GM12873 (cell line): ENCODE measurements around the gene SLC25A38.

Source experiments
- TF ChIP-seq, protein P1 (sequence below): IDR thresholded peaks from 2 replicates; pipeline ENCODE4 v1.5.1; 2012; ENCODE audit warnings: low read depth, mild to moderate bottlenecking, moderate library complexity, low read length, control low read depth; ENCODE audit not compliant: insufficient read depth; ENCODE audit errors: missing control alignments

Gene SLC25A38

DNA sequence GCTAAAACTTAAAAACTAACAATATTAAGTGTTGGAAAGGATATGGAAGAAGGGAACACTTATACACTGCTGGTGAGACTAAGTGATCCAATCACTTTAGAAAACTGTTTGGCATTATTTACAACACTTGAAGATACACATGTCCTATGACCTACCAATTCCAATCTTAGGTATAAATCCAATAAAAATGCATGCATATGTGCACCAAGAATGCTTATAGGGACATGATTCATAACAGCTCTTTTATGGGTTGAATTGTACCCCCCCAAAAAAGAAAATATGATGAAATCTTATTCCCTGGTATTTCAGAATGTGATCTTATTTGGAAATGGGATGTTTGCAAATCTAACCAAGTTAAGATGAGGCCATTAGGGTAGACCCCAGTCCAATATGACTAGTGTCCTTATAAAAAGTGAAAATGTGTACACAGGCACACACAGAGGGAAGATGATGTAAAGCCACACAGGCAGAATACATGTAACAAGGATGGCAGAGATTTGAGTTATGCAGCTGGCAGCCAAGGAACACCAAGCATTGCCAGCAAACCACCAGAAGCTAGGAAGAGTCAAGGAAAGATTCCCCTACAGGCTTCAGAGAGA, 38.3 kb upstream of the SLC25A38 start:
- TF ChIP-seq, protein P1, sequence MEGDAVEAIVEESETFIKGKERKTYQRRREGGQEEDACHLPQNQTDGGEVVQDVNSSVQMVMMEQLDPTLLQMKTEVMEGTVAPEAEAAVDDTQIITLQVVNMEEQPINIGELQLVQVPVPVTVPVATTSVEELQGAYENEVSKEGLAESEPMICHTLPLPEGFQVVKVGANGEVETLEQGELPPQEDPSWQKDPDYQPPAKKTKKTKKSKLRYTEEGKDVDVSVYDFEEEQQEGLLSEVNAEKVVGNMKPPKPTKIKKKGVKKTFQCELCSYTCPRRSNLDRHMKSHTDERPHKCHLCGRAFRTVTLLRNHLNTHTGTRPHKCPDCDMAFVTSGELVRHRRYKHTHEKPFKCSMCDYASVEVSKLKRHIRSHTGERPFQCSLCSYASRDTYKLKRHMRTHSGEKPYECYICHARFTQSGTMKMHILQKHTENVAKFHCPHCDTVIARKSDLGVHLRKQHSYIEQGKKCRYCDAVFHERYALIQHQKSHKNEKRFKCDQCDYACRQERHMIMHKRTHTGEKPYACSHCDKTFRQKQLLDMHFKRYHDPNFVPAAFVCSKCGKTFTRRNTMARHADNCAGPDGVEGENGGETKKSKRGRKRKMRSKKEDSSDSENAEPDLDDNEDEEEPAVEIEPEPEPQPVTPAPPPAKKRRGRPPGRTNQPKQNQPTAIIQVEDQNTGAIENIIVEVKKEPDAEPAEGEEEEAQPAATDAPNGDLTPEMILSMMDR = no peak

DNA sequence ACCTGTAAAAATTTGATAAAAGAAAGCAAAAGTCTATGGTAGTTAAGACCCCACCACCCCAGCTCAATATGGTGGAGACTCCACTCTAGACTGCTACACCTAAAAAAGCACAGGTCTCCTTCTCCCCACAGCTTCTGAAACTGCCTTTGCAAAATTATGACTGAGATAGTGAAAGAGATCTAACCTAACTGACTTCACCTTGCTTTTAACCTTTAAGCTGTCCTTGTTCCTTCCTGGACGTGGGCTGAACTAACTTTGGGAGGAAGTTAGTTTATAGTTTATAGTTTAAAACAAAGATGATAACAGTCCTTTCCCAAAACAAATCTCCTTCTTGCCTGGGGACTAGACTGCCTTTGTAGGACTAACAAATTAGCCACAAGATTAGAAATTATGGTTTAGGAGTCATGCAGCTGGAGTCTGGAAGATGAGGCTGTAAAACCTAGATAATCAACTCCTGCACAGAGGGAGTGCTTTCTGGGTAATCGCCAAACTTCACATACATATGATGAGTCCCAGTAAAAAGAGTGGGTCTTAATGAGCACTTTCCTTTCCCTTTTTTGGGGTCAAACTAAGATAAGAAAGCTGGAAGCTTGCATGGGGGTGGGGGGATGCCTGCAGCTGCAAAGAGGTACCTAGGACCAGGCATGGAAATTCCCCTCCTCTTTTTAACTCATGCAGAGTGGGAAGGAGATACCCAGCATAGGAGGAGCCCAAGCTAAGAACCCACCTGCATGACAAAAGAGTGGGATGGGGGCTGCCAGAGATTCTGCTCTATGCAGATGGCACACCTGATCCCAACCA, 36.2 kb upstream of the SLC25A38 start:
- TF ChIP-seq, protein P1 = no peak

DNA sequence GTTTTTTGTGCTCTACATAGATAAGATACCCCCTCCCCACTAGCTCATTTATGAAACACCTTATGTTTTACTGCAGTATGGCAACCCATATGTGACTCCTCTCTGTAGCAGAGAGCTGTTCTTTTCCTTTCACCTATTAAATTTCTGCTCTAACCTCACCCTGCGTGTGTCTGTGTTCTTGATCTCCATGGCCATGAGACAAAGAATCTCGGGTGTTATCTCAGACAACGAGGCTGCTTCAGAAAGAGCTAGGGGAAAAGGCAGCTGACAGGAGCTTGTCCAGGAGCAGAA, 35.6 kb upstream of the SLC25A38 start:
- TF ChIP-seq, protein P1 = no peak

DNA sequence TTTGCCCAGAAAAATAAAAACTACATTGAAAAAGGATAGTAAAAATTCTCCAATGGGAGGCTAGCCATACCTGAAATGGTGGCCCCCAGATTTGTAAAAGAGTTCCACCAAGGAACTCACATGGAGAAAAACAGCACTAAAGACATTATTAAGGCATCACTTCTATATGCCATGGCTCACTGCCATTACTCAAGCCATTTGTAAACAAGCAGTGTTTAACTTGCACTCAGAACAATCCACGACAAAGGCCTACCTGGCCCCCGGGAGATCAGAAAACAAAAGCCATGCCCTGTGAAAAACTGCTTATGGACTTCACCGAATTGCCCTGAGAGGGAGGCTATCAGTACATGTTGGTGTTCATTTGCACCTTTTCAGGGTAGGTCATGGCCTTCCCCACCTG, 34.1 kb upstream of the SLC25A38 start:
- TF ChIP-seq, protein P1 = no peak

DNA sequence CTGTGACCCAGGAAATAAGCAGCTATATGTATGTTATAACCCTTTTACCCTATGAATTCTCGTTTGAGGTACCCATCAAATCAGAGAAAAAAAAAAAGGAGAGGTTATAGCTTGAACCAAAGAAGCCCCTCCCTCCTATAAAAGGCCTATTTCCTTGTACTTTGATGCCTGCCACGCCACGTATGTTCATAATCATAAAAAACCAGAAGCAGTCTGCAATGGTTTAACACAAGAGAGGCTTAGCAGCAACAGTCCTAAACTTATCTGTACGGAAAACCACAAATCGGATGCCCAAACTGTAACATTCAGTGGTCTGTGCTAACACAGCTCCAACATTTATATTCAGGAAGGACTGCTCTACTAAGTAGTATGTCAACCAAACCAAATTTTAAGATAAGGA, 32.5 kb upstream of the SLC25A38 start:
- TF ChIP-seq, protein P1 = no peak

DNA sequence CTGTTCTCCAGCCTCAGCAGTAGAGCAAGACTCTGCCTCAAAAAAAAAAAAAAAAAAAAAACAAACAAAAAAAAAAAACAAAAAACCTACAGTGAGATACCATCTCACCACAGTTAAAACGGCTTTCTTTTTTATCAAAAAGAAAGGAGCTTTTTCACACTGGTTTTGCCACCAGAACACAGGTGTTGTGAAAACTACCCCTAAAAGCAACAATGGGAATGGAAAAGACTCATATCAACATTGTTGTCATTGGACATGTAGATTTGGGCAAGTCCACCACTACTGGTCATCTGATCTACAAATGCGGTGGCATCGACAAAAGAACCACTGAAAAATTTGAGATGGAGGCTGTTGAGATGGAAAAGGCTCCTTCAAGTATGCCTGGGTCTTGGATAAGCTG, 24.8 kb upstream of the SLC25A38 start:
- TF ChIP-seq, protein P1 = no peak

DNA sequence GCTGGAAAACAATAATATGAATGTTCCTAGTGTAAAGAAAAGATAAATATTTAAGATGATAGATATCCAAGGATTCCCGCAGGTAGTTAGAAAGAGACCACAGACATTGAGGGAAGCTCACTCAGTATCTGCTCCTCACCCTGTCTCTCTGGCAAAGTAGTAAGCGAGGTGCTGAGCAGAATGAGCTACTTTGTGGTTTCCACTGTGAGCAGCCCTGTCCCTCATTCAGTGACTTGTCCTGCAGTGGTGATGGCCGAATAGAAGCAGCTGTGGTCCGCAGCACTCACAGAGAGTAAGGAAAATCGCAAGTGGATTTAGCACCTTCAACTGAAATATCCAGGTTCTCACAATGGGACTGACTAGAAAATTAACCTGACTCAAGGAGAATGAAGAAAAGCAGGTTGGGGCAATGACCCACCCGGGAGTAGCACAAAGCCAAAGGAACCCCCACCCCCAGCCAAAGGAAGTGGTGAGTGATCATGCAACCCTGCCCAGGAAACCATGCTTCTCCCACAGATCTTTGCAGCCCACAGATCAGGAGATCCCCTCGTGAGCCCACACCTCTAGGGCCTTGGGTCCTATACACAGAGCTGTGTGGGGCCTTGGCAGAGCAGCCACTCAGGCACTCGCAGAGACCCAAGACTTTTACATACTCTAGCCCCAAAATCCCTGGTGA, 21.8 kb upstream of the SLC25A38 start:
- TF ChIP-seq, protein P1 = no peak
